HCT116 (cell line): Measurements from ENCODE around the gene GRIN2C. TPM values are rescaled to one million over a fixed set of nuclear protein-coding genes. Genes with fewer than 3 reads are reported as not detected.

Source experiments
- ATAC-seq: fragments of 200-7000 bp; cut with Tn5 transposase; 2 replicates; pipeline ENCODE4 v1.9.1; 2020; ENCODE audit warnings: mild to moderate bottlenecking, moderate library complexity
- BruUV-seq: library from RNA; stranded (reverse); fragments of 400-500 nt; replicated peaks from 2 replicates; lab custom pipeline; 2021; lab: Mats Ljungman, UMichigan
- CTCF ChIA-PET: fragments of 300-600 bp; sonication (Branson Sonifier 250); formaldehyde crosslinking; loops from one replicate; lab custom pipeline; 2021; ENCODE audit warnings: antibody characterized with exemption; lab: Charles Lee
- POLR2A ChIA-PET: fragments of 300-600, 350-600 bp; sonication (Branson Sonifier 250); formaldehyde crosslinking; loops from one replicate; lab custom pipeline; 2021; ENCODE audit warnings: antibody characterized with exemption; lab: Charles Lee
- RAD21 ChIA-PET, 2 experiments: fragments of 300-600 bp; sonication (Branson Sonifier 250); formaldehyde crosslinking; loops; one replicate each; lab custom pipeline; 2023; ENCODE audit warnings: low total read pairs in 2 of 2; ENCODE audit not compliant: uncharacterized antibody in 2 of 2, unreplicated experiment in 2 of 2, low non-redundant PET in 1 of 2; lab: Charles Lee
- DNase-seq: peaks from one replicate; pipeline ENCODE4 v3.0.0-alpha.2; 2010; ENCODE audit warnings: low read depth, low spot score
- H2AFZ ChIP-seq: fragments of 200-600 bp; shearing (Covaris generic), sonication (generic); 2 replicates; pipeline ENCODE4 v1.6.1; 2017; ENCODE audit warnings: low read depth, mixed run types, mixed read lengths, antibody characterized with exemption, low read length; ENCODE audit not compliant: poor library complexity, severe bottlenecking
- H3K27ac ChIP-seq: 2 replicates; pipeline ENCODE4 v1.5.1; 2012; ENCODE audit warnings: low read depth, low read length
- H3K27me3 ChIP-seq: fragments of 200-600 bp; sonication (generic); 2 replicates; pipeline ENCODE4 v1.6.1; 2016; ENCODE audit warnings: mixed run types, low read length, mixed read lengths; ENCODE audit not compliant: insufficient read depth
- H3K36me3 ChIP-seq, 2 experiments: fragments of 200-500 bp in 1 of 2; fragments of 200-600 bp in 1 of 2; sonication (Bioruptor generic) in 1 of 2; sonication (generic) in 1 of 2; 2 replicates each; pipeline versions ENCODE4 v1.5.1 to v1.6.1; 2014 to 2016; ENCODE audit warnings: low read length in 2 of 2, inconsistent platforms in 1 of 2, mixed read lengths in 1 of 2, mixed run types in 1 of 2; ENCODE audit not compliant: insufficient read depth in 2 of 2, control insufficient read depth in 1 of 2
- H3K4me1 ChIP-seq, 2 experiments: fragments of 200-600 bp in 1 of 2; sonication (generic) in 1 of 2; 2 replicates each; pipeline versions ENCODE4 v1.5.1 to v1.6.1; 2012 to 2017; ENCODE audit warnings: low read length in 2 of 2, inconsistent platforms in 1 of 2, mild to moderate bottlenecking in 1 of 2, mixed read lengths in 1 of 2, mixed run types in 1 of 2, moderate library complexity in 1 of 2; ENCODE audit not compliant: insufficient read depth in 2 of 2, control insufficient read depth in 1 of 2
- H3K4me2 ChIP-seq: fragments of 200-600 bp; sonication (generic); 2 replicates; pipeline ENCODE4 v1.6.1; 2017; ENCODE audit warnings: mixed run types, low read length, mixed read lengths
- H3K4me3 ChIP-seq, 2 experiments: fragments of 200-600 bp in 1 of 2; sonication (generic) in 1 of 2; replicated peaks in 1 of 2; 2 replicates each; pipeline ENCODE4 v1.5.1; 2011 to 2016; ENCODE audit warnings: low read length in 2 of 2, control low read depth in 1 of 2, low read depth in 1 of 2, mild to moderate bottlenecking in 1 of 2, mixed read lengths in 1 of 2, mixed run types in 1 of 2
- H3K79me2 ChIP-seq: fragments of 200-600 bp; sonication (generic); 2 replicates; pipeline ENCODE4 v1.6.1; 2017; ENCODE audit warnings: mild to moderate bottlenecking, mixed run types, low read length, moderate library complexity, mixed read lengths; ENCODE audit not compliant: insufficient read depth
- H3K9ac ChIP-seq: fragments of 200-600 bp; sonication (generic); 2 replicates; pipeline ENCODE4 v1.6.1; 2016; ENCODE audit warnings: low read length, mixed read lengths
- H3K9me2 ChIP-seq: fragments of 200-600 bp; sonication (generic), shearing (Covaris generic); 2 replicates; pipeline ENCODE4 v1.6.1; 2017; ENCODE audit warnings: mixed run types, mild to moderate bottlenecking, moderate library complexity; ENCODE audit not compliant: insufficient read depth
- H3K9me3 ChIP-seq, 2 experiments: fragments of 200-500 bp in 1 of 2; fragments of 200-600 bp in 1 of 2; sonication (Bioruptor generic) in 1 of 2; sonication (generic) in 1 of 2; 2 replicates each; pipeline ENCODE4 v1.6.1; 2014 to 2017; ENCODE audit warnings: low read length in 2 of 2, mixed read lengths in 2 of 2, inconsistent platforms in 1 of 2, low read depth in 1 of 2, mild to moderate bottlenecking in 1 of 2, mixed run types in 1 of 2, moderate library complexity in 1 of 2; ENCODE audit not compliant: control insufficient read depth in 1 of 2, insufficient read depth in 1 of 2
- H4K20me1 ChIP-seq: fragments of 200-600 bp; sonication (generic), shearing (Covaris generic); 2 replicates; pipeline ENCODE4 v1.6.1; 2017; ENCODE audit warnings: mixed run types, mild to moderate bottlenecking, moderate library complexity; ENCODE audit not compliant: insufficient read depth
- CBX3 ChIP-seq: IDR thresholded peaks from 2 replicates; pipeline ENCODE4 v1.6.1; 2012; ENCODE audit warnings: low read depth
- CEBPB ChIP-seq: IDR thresholded peaks from 2 replicates; pipeline ENCODE4 v1.6.1; 2012; ENCODE audit warnings: low read depth
- ELF1 ChIP-seq: IDR thresholded peaks from 2 replicates; pipeline ENCODE4 v1.6.1; 2012; ENCODE audit warnings: low read depth, borderline replicate concordance
- EZH2 ChIP-seq: fragments of 200-600 bp; sonication (generic); IDR thresholded peaks from 2 replicates; pipeline ENCODE4 v1.6.1; 2017; ENCODE audit warnings: antibody characterized with exemption, mixed run types
- EZH2phosphoT487 ChIP-seq: fragments of 200-600 bp; IDR thresholded peaks from 2 replicates; pipeline ENCODE4 v1.6.1; 2018; ENCODE audit warnings: antibody characterized with exemption, borderline replicate concordance
- JUND ChIP-seq: IDR thresholded peaks from 2 replicates; pipeline ENCODE4 v1.6.1; 2012
- POLR2A ChIP-seq: IDR thresholded peaks from 2 replicates; pipeline ENCODE4 v1.7.0; 2011; ENCODE audit warnings: borderline replicate concordance; ENCODE audit not compliant: insufficient read depth, insufficient read length; ENCODE audit errors: extremely low read depth
- POLR2AphosphoS5 ChIP-seq: IDR thresholded peaks from 2 replicates; pipeline ENCODE4 v1.6.1; 2011; ENCODE audit warnings: mild to moderate bottlenecking, low read depth, low read length, moderate library complexity
- SP1 ChIP-seq: IDR thresholded peaks from 2 replicates; pipeline ENCODE4 v1.6.1; 2012; ENCODE audit warnings: low read depth
- SRF ChIP-seq: IDR thresholded peaks from 2 replicates; pipeline ENCODE4 v1.6.1; 2012; ENCODE audit warnings: low read depth
- TCF7L2 ChIP-seq: IDR thresholded peaks from 2 replicates; pipeline ENCODE4 v1.7.0; 2011; ENCODE audit warnings: borderline replicate concordance, inconsistent platforms; ENCODE audit not compliant: insufficient read depth, insufficient read length; ENCODE audit errors: extremely low read depth
- YY1 ChIP-seq: IDR thresholded peaks from 2 replicates; pipeline ENCODE4 v1.6.1; 2011; ENCODE audit warnings: low read length, low read depth, moderate library complexity, mild to moderate bottlenecking; ENCODE audit not compliant: insufficient replicate concordance; ENCODE audit errors: extremely low read depth
- ZNF274 ChIP-seq: fragments of 200-500 bp; sonication (Bioruptor generic); IDR thresholded peaks from 2 replicates; pipeline ENCODE4 v1.6.1; 2014; ENCODE audit warnings: mild to moderate bottlenecking, low read depth, low read length, inconsistent platforms
- intact Hi-C: fragments of 100-400 bp; cut with micrococcal nuclease; formaldehyde crosslinking; loops from 2 replicates; pipeline ENCODE4 v1.10.0; 2022
- total RNA-seq: library from RNA; stranded (reverse); gene quantifications from one replicate; pipeline ENCODE4 v1.2.1, GENCODE V29; 2021; ENCODE audit not compliant: unreplicated experiment
- TF ChIP-seq, protein P1 (sequence below), 3 experiments: fragments of 200-600 bp in 1 of 3; sonication (generic) in 1 of 3; IDR thresholded peaks in 2 of 3; conservative IDR thresholded peaks in 1 of 3; 2 replicates each; pipeline ENCODE4 v1.5.1; 2012 to 2017; ENCODE audit warnings: low read depth in 2 of 3, low read length in 2 of 3, antibody characterized with exemption in 1 of 3, borderline replicate concordance in 1 of 3, control low read depth in 1 of 3, mild to moderate bottlenecking in 1 of 3, mixed read lengths in 1 of 3, mixed run types in 1 of 3, moderate library complexity in 1 of 3; ENCODE audit not compliant: insufficient read depth in 1 of 3
- TF ChIP-seq, protein P2 (sequence below): IDR thresholded peaks from 2 replicates; pipeline ENCODE4 v1.6.1; 2012
- TF ChIP-seq, protein P3 (sequence below): IDR thresholded peaks from 2 replicates; pipeline ENCODE4 v1.6.1; 2012; ENCODE audit warnings: low read depth

Gene GRIN2C
- total RNA-seq, 1 experiment from 2014 or later, result 2.2 TPM

- no peaks in the 10 kb centered on the region for H3K9me2 ChIP-seq
- no peak overlapping the region for H3K9ac ChIP-seq
- H3K79me2 ChIP-seq, result no peaks in the 10 kb centered on the region
- intact Hi-C loops, result no loop called here
- H3K36me3 ChIP-seq, result no peaks in the 10 kb centered on the region
- no peak overlapping the region for H2AFZ ChIP-seq
- ATAC-seq (no peak), DNase-seq (no peak)
- H3K9me3 ChIP-seq, result no peaks in the 10 kb centered on the region
- no peak for TF ChIP-seq YY1
- CTCF ChIA-PET, result interaction anchor here (1.6 kb wide), 1 partner anchor 55 kb away, joined by 4 read pairs; no protein-coding TSS in a partner anchor
- RAD21 ChIA-PET, result no interaction called here
- H3K4me3 ChIP-seq, result no peak overlapping the region
- no TSS peak for BruUV-seq
- no peak overlapping the region for H3K4me2 ChIP-seq
- no peak overlapping the region for H3K27ac ChIP-seq
- POLR2A ChIA-PET, result no interaction called here
- no peaks in the 10 kb centered on the region for H3K4me1 ChIP-seq
- no peaks in the 10 kb centered on the region for H4K20me1 ChIP-seq
- no peaks in the 10 kb centered on the region for H3K27me3 ChIP-seq
Measured at GRCh38 chr17:74807441-74807840, 52.2 kb downstream of the GRIN2C start.

GRCh38 chr17:74806334-74806733 is 53.4 kb downstream of the GRIN2C start:
- Histone ChIP-seq H3K9me3 (no peaks in the 10 kb centered on the region), H4K20me1 (no peaks in the 10 kb centered on the region), H3K4me2 (no peak overlapping the region), H3K9me2 (no peaks in the 10 kb centered on the region), H3K36me3 (no peaks in the 10 kb centered on the region), H2AFZ (no peak overlapping the region), H3K27me3 (no peaks in the 10 kb centered on the region), H3K9ac (no peak overlapping the region), H3K4me1 (peaks cover 0 to 7% of the 10 kb centered on the region in 2 experiments; a peak in 1 of 4 replicates), H3K4me3 (no peak overlapping the region), H3K79me2 (no peaks in the 10 kb centered on the region), H3K27ac (no peak overlapping the region)
- ChIA-PET POLR2A (no interaction called here), RAD21 (no interaction called here), CTCF (interaction anchor here (1.6 kb wide), 1 partner anchor 14 kb away, joined by 3 read pairs; no protein-coding TSS in a partner anchor)
- DNase-seq, result no peak
- no peak for TF ChIP-seq POLR2AphosphoS5
- no peak for TF ChIP-seq EZH2
- no peak for TF ChIP-seq SP1
- TF ChIP-seq POLR2A, result no peak
- TF ChIP-seq JUND, result no peak
- TF ChIP-seq TCF7L2, result no peak
- TF ChIP-seq, protein P1, sequence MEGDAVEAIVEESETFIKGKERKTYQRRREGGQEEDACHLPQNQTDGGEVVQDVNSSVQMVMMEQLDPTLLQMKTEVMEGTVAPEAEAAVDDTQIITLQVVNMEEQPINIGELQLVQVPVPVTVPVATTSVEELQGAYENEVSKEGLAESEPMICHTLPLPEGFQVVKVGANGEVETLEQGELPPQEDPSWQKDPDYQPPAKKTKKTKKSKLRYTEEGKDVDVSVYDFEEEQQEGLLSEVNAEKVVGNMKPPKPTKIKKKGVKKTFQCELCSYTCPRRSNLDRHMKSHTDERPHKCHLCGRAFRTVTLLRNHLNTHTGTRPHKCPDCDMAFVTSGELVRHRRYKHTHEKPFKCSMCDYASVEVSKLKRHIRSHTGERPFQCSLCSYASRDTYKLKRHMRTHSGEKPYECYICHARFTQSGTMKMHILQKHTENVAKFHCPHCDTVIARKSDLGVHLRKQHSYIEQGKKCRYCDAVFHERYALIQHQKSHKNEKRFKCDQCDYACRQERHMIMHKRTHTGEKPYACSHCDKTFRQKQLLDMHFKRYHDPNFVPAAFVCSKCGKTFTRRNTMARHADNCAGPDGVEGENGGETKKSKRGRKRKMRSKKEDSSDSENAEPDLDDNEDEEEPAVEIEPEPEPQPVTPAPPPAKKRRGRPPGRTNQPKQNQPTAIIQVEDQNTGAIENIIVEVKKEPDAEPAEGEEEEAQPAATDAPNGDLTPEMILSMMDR (IDR thresholded peaks at IDR 0.05 in 2 of 3, conservative IDR thresholded peaks at IDR 0.05 in 1 of 3; ENCODE audit: borderline replicate concordance in 1 of 3, insufficient read depth in 1 of 3, low read depth in 2 of 3, low read length in 2 of 3), result no peak
- no peak for TF ChIP-seq EZH2phosphoT487
- TF ChIP-seq CEBPB, result no peak
- TF ChIP-seq, protein P2, sequence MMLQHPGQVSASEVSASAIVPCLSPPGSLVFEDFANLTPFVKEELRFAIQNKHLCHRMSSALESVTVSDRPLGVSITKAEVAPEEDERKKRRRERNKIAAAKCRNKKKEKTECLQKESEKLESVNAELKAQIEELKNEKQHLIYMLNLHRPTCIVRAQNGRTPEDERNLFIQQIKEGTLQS, result no peak
- no peak for TF ChIP-seq ZNF274
- no peak for TF ChIP-seq CBX3
- TF ChIP-seq SRF, result no peak
- no peak for TF ChIP-seq ELF1
- TF ChIP-seq, protein P3, sequence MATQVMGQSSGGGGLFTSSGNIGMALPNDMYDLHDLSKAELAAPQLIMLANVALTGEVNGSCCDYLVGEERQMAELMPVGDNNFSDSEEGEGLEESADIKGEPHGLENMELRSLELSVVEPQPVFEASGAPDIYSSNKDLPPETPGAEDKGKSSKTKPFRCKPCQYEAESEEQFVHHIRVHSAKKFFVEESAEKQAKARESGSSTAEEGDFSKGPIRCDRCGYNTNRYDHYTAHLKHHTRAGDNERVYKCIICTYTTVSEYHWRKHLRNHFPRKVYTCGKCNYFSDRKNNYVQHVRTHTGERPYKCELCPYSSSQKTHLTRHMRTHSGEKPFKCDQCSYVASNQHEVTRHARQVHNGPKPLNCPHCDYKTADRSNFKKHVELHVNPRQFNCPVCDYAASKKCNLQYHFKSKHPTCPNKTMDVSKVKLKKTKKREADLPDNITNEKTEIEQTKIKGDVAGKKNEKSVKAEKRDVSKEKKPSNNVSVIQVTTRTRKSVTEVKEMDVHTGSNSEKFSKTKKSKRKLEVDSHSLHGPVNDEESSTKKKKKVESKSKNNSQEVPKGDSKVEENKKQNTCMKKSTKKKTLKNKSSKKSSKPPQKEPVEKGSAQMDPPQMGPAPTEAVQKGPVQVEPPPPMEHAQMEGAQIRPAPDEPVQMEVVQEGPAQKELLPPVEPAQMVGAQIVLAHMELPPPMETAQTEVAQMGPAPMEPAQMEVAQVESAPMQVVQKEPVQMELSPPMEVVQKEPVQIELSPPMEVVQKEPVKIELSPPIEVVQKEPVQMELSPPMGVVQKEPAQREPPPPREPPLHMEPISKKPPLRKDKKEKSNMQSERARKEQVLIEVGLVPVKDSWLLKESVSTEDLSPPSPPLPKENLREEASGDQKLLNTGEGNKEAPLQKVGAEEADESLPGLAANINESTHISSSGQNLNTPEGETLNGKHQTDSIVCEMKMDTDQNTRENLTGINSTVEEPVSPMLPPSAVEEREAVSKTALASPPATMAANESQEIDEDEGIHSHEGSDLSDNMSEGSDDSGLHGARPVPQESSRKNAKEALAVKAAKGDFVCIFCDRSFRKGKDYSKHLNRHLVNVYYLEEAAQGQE, result no peak
- no peak for ATAC-seq
- BruUV-seq, result no TSS peak
- intact Hi-C loops, result no loop called here
